Stimulated activated effector memory CD8-positive, alpha-beta T cell treated with anti-CD3 and anti-CD28 coated beads, Interleukin-12 subunit alpha, Interleukin-12 subunit beta, amount 100 ng/mL, for 72 hours (primary cell): ENCODE data around the gene HDAC4.

Experiments
- ATAC-seq: fragments of 150-1000 bp; cut with Tn5 transposase; 2 replicates; pipeline ENCODE4 v1.10.0; 2021
- DNase-seq, 2 donors: peaks; one replicate each; pipeline ENCODE4 v3.0.0; 2021 to 2022; ENCODE audit warnings: low spot score in 2 of 2
- H3K27ac Mint-ChIP-seq: one replicate; pipeline ENCODE4 v1.8.0; 2022; ENCODE audit warnings: mild to moderate bottlenecking, mixed read lengths
- H3K36me3 Mint-ChIP-seq: one replicate; pipeline ENCODE4 v1.8.0; 2022; ENCODE audit warnings: mild to moderate bottlenecking, mixed read lengths
- H3K4me1 Mint-ChIP-seq: one replicate; pipeline ENCODE4 v1.8.0; 2022; ENCODE audit warnings: mixed read lengths
- H3K4me3 Mint-ChIP-seq: one replicate; pipeline ENCODE4 v1.8.0; 2022; ENCODE audit warnings: mild to moderate bottlenecking, mixed read lengths
- H3K9me3 Mint-ChIP-seq: one replicate; pipeline ENCODE4 v1.8.0; 2022; ENCODE audit warnings: mixed read lengths

HDAC4 gene

DNA sequence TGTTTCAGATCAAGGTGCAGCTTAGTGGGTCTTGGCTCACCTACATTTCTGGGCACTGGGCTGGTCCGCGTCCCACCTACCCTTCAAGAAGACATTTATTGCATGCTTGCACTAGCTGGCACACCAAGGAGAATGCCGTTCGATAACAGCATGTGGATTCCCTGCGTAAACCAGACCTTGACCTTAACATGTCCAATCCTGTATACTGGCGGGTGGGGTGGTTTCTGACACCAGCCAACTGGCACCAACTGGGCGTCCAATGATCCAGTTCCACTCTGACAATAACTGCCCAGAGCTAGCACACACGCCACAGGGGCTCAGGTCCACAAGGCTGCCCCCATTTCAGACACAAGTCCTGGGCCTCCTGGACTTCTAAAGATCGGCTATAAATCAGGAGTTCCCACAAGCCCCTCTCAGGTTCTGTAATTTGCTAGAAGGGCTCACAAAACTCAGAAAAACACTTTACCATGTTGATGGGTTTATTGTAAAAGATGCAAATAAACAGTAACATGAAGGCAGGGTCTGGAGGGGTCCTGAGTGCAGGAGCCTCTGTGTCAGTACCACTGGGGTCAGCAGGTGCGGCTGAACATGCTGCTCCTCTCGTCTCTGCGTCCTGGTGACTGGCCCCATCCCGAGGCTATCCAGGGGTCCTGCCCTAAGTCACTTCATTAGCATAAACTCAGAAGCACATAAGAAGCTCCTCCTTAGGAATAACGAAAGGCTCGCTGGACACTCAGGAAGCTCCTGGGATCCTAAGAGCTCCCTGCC is 161.8 kb downstream of the HDAC4 start:
- DNase-seq (no peak), ATAC-seq (no peak)
- H3K9me3 Mint-ChIP-seq, result no peaks in the 10 kb centered on the region
- H3K4me1 Mint-ChIP-seq, result peaks cover 23% of the 10 kb centered on the region
- no peak overlapping the region for H3K4me3 Mint-ChIP-seq
- no peaks in the 10 kb centered on the region for H3K36me3 Mint-ChIP-seq
- H3K27ac Mint-ChIP-seq, result no peak overlapping the region

DNA sequence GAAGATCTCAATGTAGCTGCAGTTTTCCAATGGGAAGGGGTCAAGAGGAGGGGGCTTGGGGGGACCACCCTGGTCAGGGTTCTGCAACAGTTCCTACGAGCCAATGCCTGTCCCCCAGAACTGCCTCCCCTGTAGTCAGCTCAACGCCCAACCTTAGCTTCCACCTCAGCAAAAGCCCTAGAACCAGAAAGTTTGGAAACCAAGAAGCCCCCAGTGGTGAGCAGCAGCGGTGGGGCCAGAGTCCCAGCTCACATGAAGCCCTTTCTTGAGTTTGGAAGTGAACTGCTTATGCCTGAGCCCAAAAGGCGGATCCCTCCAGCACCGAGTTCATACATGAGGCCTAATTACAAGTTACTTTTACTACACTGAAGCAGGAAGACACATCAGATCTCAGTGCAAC is 162.4 kb downstream of the HDAC4 start:
- no peak overlapping the region for H3K27ac Mint-ChIP-seq
- ATAC-seq (no peak), DNase-seq (no peak)
- no peak overlapping the region for H3K4me3 Mint-ChIP-seq
- H3K4me1 Mint-ChIP-seq, result peaks cover 18% of the 10 kb centered on the region
- no peaks in the 10 kb centered on the region for H3K9me3 Mint-ChIP-seq
- no peaks in the 10 kb centered on the region for H3K36me3 Mint-ChIP-seq

DNA sequence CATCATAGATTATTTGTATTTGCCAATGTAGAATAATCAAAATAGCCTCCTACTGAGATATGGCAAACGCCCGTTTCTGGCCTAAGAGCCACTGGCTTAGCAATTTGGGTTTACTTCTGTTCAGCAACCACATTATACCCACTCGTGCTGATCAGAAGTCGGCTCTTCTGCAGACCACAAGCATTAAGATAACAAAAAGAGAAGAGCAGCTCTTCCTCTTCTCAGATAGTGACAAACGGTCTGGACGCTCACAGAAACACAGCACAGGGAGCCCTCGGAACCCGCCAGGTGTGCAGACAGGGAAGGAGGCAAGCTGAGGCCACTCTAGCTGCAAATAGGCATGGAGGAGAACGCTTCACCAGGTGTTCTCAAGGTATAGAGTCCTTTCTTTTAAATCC is 164.0 kb downstream of the HDAC4 start:
- no peak overlapping the region for H3K27ac Mint-ChIP-seq

DNA sequence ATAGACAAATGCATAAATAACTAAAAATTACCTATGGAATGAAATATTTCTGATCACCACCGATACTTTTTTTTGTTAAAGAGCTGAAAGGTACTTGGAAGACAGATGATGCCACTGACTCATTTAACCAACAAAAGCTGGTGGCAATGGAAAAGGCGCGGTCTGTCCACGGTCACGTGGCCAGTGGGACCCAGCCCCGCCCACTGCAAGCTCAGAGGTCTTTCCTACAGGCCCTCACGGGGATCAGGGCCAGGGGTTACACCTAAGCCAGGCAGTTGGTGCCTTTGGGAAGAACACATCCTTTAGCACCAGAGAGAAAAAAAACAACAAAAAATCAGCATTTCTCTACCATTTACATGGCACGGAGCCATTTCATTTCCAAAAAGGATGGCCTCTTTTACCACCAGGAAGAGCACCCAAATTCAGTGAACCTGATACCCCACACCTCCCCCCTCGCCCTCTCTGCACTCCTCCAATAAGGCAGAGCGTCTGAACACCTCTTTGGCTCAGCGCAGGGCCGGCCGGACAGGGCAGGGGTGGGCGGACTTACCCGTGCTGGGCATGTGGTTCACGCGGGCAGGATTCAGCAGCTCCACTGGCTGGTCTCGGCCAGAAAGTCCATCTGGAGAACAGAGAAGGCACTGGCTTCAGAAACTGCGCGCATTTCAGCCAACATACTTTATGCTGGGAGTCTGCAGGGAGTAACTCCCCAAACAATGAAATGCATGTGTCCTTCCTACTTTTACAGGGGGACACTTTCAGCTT is 164.6 kb downstream of the HDAC4 start:
- Mint-ChIP-seq H3K9me3 (no peaks in the 10 kb centered on the region), H3K4me3 (no peak overlapping the region), H3K27ac (no peak overlapping the region), H3K36me3 (no peaks in the 10 kb centered on the region), H3K4me1 (peaks cover 21% of the 10 kb centered on the region)
- ATAC-seq (no peak), DNase-seq (no peak)

More for the DNA sequence above, 164.0 kb downstream of the HDAC4 start:
- no peaks in the 10 kb centered on the region for H3K36me3 Mint-ChIP-seq
- no peak for ATAC-seq
- no peak overlapping the region for H3K4me3 Mint-ChIP-seq
- DNase-seq, result no peak
- H3K4me1 Mint-ChIP-seq, result peaks cover 25% of the 10 kb centered on the region
- H3K9me3 Mint-ChIP-seq, result no peaks in the 10 kb centered on the region

DNA sequence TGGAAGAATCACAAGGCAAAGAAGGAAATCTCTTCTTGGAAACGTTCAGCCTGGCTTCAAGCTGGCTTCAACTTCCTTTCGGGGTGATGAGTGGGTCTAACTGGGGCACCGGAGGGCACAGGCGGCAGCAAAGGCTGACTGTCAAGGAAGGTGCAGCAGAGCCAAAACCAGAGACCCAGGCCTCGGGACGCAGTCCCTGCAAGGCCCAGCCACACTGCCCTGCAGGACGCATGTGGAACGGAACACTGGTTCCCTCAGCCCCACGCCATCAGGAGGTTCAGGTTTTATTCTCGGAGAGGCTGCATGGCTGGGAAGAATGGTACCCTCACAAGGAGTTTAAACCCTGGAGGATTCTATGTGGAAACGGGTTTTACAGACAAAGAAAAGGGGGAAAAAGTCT is 165.5 kb downstream of the HDAC4 start:
- DNase-seq (no peak), ATAC-seq (no peak)
- H3K27ac Mint-ChIP-seq, result no peak overlapping the region
- H3K4me1 Mint-ChIP-seq, result peaks cover 28% of the 10 kb centered on the region
- H3K36me3 Mint-ChIP-seq, result no peaks in the 10 kb centered on the region
- H3K4me3 Mint-ChIP-seq, result peak overlapping the region; percentile 10
- H3K9me3 Mint-ChIP-seq, result no peaks in the 10 kb centered on the region

DNA sequence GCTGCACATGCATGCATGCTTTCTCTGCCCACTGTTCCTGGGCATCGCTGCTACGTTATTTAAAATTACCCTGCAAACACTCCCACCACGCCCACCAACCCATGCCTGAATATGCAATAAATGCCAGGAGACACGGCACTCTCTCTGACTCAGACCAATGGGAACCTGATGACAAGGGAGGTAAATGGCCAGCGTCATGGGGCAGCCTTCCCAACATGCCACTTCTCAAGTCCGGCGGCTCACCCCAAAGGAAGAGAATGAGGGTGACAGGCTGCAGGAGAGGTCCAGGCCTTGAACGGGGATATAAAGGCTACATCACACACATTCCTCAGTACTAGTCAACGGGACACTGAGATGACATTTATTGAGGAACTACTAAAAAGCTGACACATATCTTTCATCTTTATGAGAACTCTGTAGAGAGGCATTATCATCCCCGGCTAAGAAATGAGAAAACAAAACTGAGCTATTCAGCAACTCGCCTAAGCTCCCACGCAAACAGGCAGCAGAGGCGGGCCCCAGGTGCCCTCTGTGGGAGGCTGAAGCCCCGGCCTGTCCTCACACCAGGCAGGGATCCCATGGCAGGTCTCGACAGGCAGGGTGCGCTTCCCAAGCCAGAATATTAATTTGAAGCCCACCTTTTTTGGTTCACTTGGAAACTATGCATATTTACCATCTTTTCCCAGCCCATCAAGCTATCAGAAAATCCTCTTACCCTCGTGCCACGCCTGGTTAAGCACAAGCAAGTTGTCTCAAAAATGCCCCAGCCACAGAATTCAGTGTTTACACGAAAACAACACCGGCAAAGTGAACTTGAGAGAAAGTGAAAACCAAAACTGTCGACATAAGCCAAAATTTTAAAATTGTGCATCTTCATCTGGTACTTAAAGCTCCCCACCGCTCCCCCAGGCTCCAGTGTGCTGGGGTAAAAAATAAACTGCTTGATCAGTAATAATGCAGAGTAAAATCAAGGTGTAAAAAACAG is 166.3 kb downstream of the HDAC4 start:
- H3K4me1 Mint-ChIP-seq, result peaks cover 23% of the 10 kb centered on the region
- no peaks in the 10 kb centered on the region for H3K36me3 Mint-ChIP-seq
- H3K4me3 Mint-ChIP-seq, result peak overlapping the region; percentile 10
- H3K9me3 Mint-ChIP-seq, result no peaks in the 10 kb centered on the region
- ATAC-seq, result peak; percentile 74
- DNase-seq, result no peak
- no peak overlapping the region for H3K27ac Mint-ChIP-seq

DNA sequence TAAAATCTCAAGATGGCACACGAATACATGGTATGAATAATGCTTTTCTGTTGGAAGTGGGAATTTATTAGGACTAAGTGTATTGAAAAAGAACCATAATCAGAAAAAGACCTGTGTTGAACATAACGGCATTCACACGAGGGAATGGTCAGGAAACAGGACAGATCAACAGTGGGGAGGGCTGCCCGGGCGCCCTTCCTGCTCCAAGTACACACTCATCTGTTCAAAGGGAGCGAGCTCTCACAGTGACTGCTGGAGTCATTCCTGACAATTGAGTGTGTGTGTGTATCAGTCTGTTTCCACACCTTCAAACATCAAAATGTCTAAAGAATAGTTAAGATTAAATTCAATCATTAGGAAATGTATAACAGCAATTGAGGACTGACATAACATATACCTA is 167.2 kb downstream of the HDAC4 start:
- peaks cover 24% of the 10 kb centered on the region for H3K4me1 Mint-ChIP-seq
- DNase-seq (no peak), ATAC-seq (no peak)
- H3K27ac Mint-ChIP-seq, result no peak overlapping the region
- no peak overlapping the region for H3K4me3 Mint-ChIP-seq
- H3K36me3 Mint-ChIP-seq, result no peaks in the 10 kb centered on the region
- H3K9me3 Mint-ChIP-seq, result no peaks in the 10 kb centered on the region

DNA sequence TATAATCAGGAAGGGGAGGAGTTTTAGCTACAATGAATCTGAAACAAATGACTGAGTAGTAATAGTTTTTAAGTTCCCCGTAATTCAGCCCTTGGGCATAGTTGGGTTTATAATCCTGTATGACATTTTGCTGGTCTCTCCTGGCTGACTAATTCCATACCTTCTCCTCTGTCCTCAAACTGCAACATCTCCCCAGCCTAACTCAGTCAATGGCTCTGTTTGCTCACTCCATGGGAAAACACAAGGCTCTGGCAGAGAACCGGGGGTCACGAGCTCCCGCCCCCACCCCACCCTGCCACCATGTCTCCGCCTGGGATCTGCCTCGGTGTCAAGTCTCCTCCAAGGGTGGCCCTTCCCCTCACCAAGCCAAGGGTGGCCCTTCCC is 168.6 kb downstream of the HDAC4 start:
- H3K9me3 Mint-ChIP-seq, result no peaks in the 10 kb centered on the region
- no peak for DNase-seq
- H3K36me3 Mint-ChIP-seq, result no peaks in the 10 kb centered on the region
- ATAC-seq, result no peak
- H3K4me1 Mint-ChIP-seq, result peaks cover 38% of the 10 kb centered on the region
- no peak overlapping the region for H3K4me3 Mint-ChIP-seq
- H3K27ac Mint-ChIP-seq, result no peak overlapping the region

DNA sequence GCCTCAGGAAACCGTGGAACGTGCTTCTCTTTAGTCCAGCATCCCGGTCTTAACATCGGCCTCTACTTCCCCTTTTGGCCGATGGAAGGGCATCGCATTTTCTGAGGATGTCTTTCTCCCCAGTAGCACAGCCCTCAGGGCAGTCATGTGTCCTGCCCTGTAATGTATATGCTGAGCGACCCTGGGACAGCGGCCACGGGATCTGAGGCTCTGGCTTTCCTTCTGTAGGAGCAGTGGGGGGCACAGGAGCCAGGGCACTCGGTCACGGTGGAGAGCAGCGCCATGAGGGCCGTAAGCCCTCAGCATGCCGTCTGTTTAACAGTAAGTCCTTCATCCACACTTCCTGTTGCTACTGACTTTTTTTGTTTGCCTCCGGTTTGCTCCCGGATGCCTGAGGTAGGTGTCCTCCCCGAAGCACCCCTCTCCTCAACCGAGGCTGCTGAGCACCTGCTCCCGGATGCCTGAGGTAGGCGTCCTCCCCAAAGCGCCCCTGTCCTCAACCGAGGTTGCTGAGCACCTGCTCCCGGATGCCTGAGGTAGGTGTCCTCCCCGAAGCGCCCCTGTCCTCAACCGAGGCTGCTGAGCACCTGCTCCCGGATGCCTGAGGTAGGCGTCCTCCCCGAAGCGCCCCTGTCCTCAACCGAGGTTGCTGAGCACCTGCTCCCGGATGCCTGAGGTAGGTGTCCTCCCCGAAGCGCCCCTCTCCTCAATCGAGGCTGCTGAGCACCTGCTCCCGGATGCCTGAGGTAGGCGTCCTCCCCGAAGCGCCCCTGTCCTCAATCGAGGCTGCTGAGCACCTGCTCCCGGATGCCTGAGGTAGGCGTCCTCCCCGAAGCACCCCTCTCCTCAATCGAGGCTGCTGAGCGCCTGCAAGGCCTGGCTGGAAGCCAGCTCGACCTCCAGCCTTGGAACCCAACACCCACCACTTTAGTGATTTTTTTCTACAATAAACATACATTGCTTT is 169.3 kb downstream of the HDAC4 start:
- no peak for DNase-seq
- Mint-ChIP-seq H3K27ac (no peak overlapping the region), H3K4me3 (peak overlapping the region; percentile 30)

DNA sequence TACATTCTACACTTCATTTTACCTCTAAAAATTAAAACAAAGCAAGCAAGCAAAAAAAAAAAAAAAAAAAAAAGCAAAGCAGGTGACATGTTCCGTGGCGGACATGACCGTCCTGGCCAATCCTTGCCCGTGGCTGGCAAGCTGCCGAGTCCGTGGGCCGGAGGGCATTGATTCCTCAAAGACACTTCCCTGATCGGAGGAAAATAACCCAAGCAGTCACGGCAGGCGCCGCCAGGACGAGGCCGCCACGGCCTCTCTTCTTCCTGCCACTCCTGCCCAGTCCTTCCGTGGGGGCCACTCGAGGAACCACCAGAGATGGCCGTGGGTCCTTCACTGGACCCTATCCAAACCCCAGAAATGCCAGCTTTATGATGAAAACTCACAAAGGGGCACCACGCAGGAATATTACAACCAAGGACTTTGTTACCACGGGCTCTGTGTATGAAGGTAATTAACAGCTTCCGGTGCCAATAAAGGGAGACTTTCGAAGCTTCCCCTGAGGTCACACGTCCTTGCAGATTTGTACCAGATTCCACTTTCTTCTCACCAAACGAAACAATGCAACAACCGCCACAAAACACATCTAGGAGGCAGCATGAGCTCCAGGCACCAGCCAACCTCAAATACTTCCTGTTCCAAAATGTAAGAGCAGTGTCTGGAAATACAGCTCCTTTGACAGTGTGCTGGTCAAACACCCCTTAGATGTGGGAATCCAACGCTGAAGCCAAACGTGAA is 170.3 kb downstream of the HDAC4 start:
- H3K4me3 Mint-ChIP-seq, result peak overlapping the region; percentile 30
- peaks cover 55% of the 10 kb centered on the region for H3K4me1 Mint-ChIP-seq
- H3K9me3 Mint-ChIP-seq, result no peaks in the 10 kb centered on the region
- H3K27ac Mint-ChIP-seq, result no peak overlapping the region
- ATAC-seq (no peak), DNase-seq (no peak)
- H3K36me3 Mint-ChIP-seq, result no peaks in the 10 kb centered on the region

More for the DNA sequence above, 169.3 kb downstream of the HDAC4 start:
- no peaks in the 10 kb centered on the region for H3K9me3 Mint-ChIP-seq
- peaks cover 45% of the 10 kb centered on the region for H3K4me1 Mint-ChIP-seq
- no peak for ATAC-seq
- no peaks in the 10 kb centered on the region for H3K36me3 Mint-ChIP-seq

DNA sequence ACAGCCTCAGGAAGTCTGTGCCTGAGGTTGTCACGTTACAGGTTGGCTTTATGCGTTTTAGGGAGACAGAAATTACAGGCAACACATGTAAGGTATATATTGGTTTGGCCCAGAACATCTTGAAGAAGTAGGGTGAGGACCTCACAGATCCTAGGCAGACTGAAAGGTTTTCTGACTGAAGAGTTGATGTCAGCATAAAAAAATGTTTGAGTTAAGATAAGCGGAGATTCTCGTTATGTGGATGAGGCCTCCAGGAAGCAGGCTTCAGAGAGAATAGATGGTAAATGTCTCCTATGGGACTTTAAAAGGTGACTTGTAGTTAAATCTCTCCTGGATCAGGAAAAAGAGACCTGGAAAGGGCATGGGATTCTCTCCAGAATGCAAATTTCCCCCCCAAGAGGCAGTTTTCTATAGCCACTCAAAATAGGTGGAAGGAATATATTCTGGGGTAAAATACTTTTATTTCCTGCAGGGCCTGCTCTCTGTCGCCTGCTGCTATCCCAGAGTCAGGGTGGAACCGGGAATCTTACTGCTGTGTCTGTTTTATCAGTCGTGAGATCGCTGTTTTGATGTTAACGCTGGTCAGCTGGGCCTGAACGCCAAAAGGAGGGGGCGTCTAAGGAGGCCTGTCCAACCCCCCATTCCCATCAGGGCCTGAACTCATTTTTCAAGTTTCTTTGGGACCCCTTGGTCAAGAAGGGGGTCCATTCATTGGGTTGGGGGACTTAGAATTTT is 171.1 kb downstream of the HDAC4 start:
- Mint-ChIP-seq H3K4me1 (peaks cover 62% of the 10 kb centered on the region), H3K4me3 (no peak overlapping the region), H3K36me3 (no peaks in the 10 kb centered on the region), H3K9me3 (no peaks in the 10 kb centered on the region), H3K27ac (no peak overlapping the region)
- no peak for DNase-seq
- ATAC-seq, result no peak

DNA sequence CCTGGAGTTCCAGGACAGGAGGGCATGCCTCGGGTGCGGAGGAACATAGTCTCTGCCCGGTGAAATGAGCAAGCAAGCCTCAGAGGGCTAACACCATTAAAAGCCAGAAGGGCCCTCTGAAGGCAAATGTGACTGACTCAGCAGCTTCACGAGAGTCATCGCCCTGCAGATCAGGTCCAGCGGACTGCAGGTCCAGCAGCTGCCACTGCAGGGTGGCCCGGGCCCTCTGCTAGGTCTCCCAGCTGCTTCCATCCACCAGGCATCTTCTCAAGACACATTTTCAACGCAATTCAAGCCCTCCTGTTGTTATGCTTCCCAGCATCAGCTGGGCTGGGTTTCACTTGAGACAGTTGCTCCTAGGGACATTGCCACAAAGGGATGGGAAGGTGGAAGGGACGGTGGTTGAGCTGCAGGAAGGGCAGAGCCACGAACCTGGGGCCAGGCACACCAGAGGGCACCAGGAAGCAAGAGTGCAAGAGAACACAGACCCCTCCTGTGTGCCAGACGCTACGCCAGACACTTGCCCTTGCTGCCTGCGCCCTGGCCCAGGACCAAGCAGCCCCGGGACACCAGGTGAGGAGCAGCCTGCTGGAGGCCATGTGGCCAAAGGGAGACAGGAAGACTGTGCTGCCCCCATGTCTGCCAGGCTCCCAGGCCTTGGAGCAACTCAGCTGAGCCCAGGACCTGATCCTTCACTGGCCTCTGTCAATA is 173.0 kb downstream of the HDAC4 start:
- peak overlapping the region; percentile 32 for H3K27ac Mint-ChIP-seq
- H3K4me1 Mint-ChIP-seq, result peaks cover 71% of the 10 kb centered on the region
- DNase-seq, result no peak
- ATAC-seq, result no peak
- no peak overlapping the region for H3K4me3 Mint-ChIP-seq
- H3K36me3 Mint-ChIP-seq, result no peaks in the 10 kb centered on the region
- H3K9me3 Mint-ChIP-seq, result no peaks in the 10 kb centered on the region
